ENCODE measurements around the gene OBI1. TPM values are rescaled to one million over a fixed set of nuclear protein-coding genes. Genes with fewer than 3 reads are reported as not detected.
A peak's percentile ranks its signal among the peaks of the same experiment; 100 is the strongest.

Gene OBI1
- polyA plus RNA-seq, 2 of the 4 experiments (the other 2 are of a cell fraction), result 8.7 to 13.9 TPM

DNA sequence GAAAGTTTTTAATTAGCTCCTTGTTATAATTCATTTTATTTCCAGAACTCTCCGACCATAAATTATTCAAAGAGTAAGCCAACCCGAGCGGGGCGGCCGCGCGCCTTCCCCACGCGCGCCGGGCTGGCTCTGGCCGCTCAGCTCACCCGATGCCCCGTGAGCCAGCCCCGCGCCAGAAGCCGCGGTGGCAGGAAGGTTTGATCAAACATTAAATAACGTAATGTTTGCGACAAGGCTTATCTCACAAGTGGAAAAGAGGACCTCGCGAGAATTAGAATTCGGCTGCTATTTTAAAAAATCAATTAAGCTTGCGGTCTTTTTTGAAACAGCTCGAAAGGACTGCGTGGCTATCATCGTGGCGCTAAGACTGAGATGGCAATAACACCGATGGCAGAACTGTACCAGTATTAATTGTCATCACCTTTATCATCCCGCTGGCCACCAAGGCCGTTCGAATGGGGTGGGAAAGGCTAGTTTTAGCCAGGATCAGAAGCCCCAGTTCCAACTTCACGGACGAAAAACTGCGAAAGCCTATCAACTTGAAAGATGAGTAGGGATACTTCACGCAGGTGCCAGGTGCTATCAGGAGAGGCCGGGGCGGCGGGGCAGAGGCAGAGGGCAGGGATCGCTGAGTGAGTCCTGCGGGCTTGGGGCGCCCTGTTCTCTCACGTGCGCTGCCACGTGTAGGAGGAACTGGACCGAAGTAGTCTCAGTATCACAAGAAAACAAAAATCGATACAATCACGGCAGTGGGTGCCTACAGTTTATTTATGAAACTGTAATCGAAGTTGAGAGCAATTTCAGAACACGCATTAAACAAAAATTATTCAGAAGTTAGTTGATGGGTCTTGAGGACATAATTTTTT lies 62.0 kb downstream of the OBI1 start:
- no peaks in the 10 kb centered on the region for H3K4me1 ChIP-seq
- TF ChIP-seq, protein P1, sequence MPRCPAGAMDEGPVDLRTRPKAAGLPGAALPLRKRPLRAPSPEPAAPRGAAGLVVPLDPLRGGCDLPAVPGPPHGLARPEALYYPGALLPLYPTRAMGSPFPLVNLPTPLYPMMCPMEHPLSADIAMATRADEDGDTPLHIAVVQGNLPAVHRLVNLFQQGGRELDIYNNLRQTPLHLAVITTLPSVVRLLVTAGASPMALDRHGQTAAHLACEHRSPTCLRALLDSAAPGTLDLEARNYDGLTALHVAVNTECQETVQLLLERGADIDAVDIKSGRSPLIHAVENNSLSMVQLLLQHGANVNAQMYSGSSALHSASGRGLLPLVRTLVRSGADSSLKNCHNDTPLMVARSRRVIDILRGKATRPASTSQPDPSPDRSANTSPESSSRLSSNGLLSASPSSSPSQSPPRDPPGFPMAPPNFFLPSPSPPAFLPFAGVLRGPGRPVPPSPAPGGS (IDR thresholded peaks at IDR 0.05), result no peak
- TF ChIP-seq FOSL2 (IDR thresholded peaks at IDR 0.05), result no peak
- no peak for TF ChIP-seq FOSL2 (CRISPR knock-in tag; IDR thresholded peaks at IDR 0.05)
- TF ChIP-seq RNF2 (IDR thresholded peaks at IDR 0.05; ENCODE audit: borderline replicate concordance, low read depth), result no peak
- no peak for TF ChIP-seq RARB (CRISPR knock-in tag; IDR thresholded peaks at IDR 0.05)
- TF ChIP-seq RAD21 (conservative IDR thresholded peaks at IDR 0.05 in 1 of 2, IDR thresholded peaks at IDR 0.05 in 1 of 2), result no peak
- no peak for TF ChIP-seq CHD4 (IDR thresholded peaks at IDR 0.05; ENCODE audit: borderline replicate concordance)
- TF ChIP-seq JUN (IDR thresholded peaks at IDR 0.05), result no peak
- TF ChIP-seq, protein P2, sequence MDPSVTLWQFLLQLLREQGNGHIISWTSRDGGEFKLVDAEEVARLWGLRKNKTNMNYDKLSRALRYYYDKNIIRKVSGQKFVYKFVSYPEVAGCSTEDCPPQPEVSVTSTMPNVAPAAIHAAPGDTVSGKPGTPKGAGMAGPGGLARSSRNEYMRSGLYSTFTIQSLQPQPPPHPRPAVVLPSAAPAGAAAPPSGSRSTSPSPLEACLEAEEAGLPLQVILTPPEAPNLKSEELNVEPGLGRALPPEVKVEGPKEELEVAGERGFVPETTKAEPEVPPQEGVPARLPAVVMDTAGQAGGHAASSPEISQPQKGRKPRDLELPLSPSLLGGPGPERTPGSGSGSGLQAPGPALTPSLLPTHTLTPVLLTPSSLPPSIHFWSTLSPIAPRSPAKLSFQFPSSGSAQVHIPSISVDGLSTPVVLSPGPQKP (IDR thresholded peaks at IDR 0.05; ENCODE audit: low read depth, low read length), result no peak
- no peak for TF ChIP-seq HMGXB4 (CRISPR knock-in tag; IDR thresholded peaks at IDR 0.05; ENCODE audit: borderline replicate concordance)
- no peak for TF ChIP-seq HES2 (IDR thresholded peaks at IDR 0.05)
- TF ChIP-seq ATOH8 (CRISPR knock-in tag; IDR thresholded peaks at IDR 0.05; ENCODE audit: low read depth), result no peak
- TF ChIP-seq, protein P3, sequence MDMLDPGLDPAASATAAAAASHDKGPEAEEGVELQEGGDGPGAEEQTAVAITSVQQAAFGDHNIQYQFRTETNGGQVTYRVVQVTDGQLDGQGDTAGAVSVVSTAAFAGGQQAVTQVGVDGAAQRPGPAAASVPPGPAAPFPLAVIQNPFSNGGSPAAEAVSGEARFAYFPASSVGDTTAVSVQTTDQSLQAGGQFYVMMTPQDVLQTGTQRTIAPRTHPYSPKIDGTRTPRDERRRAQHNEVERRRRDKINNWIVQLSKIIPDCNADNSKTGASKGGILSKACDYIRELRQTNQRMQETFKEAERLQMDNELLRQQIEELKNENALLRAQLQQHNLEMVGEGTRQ (IDR thresholded peaks at IDR 0.05), result no peak
- H3K27ac ChIP-seq, result no peak overlapping the region
- 92% methylated on average over 46 of the region's 50 CpGs for WGBS (ENCODE audit: missing lambda C conversion rate)
- H3K4me3 ChIP-seq, result no peak overlapping the region
- ATAC-seq (no peak), DNase-seq (ENCODE audit: low read depth in 1 of 2, low spot score in 1 of 2) (no peak), FAIRE-seq (no peak)
- ChIA-PET POLR2A (no interaction called here), CTCF (no interaction called here)
- H3K9me3 ChIP-seq, result no peaks in the 10 kb centered on the region
- no peak overlapping the region for H3K4me2 ChIP-seq

DNA sequence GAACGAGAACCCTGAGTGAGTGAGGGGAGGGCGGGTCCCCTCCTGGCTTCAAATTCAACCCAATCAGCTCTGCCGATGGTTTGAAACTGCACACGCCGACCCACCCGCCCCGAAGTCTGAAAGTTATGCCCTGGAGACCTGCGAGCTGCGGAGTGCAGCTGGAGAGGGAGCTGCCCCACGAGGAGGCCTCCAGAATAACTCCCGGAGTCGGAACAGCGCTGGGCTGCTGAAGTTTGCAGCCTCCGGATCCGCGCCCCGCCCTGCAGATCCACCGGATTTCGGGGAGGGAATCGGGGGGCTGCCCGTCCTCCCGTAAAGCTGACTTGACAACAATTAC lies 62.6 kb downstream of the OBI1 start:
- peak overlapping the region; percentile 78 for H3K4me2 ChIP-seq
- CTCF ChIA-PET, result no interaction called here
- FAIRE-seq, result no peak

More for the DNA sequence above, 62.6 kb downstream of the OBI1 start:
- no peaks in the 10 kb centered on the region for H3K4me1 ChIP-seq
- POLR2A ChIA-PET, result no interaction called here
- H3K9me3 ChIP-seq, result no peaks in the 10 kb centered on the region
- no peak for ATAC-seq
- TF ChIP-seq HOXB5 (CRISPR knock-in tag; IDR thresholded peaks at IDR 0.05) (no peak), ESRRA (IDR thresholded peaks at IDR 0.05; ENCODE audit: borderline replicate concordance, low read length) (no peak), CBX2 (IDR thresholded peaks at IDR 0.05; ENCODE audit: borderline replicate concordance, low read depth) (no peak), EHMT2 (IDR thresholded peaks at IDR 0.05; ENCODE audit: low read depth) (no peak)
- no peak overlapping the region for H3K27ac ChIP-seq
- DNase-seq (ENCODE audit: low read depth in 1 of 2, low spot score in 1 of 2), result no peak
- peak overlapping the region; percentile 33; the same call in 2 of the 3 replicates for H3K4me3 ChIP-seq
- WGBS (ENCODE audit: missing lambda C conversion rate), result 46% methylated on average over 3 of the region's 22 CpGs
